Fibroblast of lung (primary cell): Measurements from ENCODE around the gene DNMT3A. TPM values are rescaled to one million over a fixed set of nuclear protein-coding genes. Genes with fewer than 3 reads are reported as not detected.

ENCODE experiments used
- DNase-seq, 2 donors: peaks; one replicate each; pipeline versions ENCODE4 v3.0.0 to v3.0.0-alpha.2; 2010; ENCODE audit warnings: low read depth in 2 of 2
- H2AFZ ChIP-seq: 2 replicates; pipeline ENCODE4 v1.5.1; 2012; ENCODE audit warnings: low read length, control low read depth, inconsistent platforms
- H3K27ac ChIP-seq: 2 replicates; pipeline ENCODE4 v1.5.1; 2011; ENCODE audit warnings: low read length, control low read depth; ENCODE audit not compliant: insufficient read depth
- H3K27me3 ChIP-seq: 2 replicates; pipeline ENCODE4 v1.5.1; 2011; ENCODE audit warnings: mild to moderate bottlenecking, low read length; ENCODE audit not compliant: control insufficient read depth, insufficient read depth
- H3K36me3 ChIP-seq: 2 replicates; pipeline ENCODE4 v1.5.1; 2011; ENCODE audit warnings: low read length; ENCODE audit not compliant: control insufficient read depth, insufficient read depth
- H3K4me1 ChIP-seq: 2 replicates; pipeline ENCODE4 v1.5.1; 2011; ENCODE audit warnings: low read length; ENCODE audit not compliant: control insufficient read depth, insufficient read depth; ENCODE audit errors: extremely low read depth
- H3K4me2 ChIP-seq: 2 replicates; pipeline ENCODE4 v1.5.1; 2011; ENCODE audit warnings: low read length, control low read depth; ENCODE audit not compliant: insufficient read depth; ENCODE audit errors: extremely low read depth
- H3K4me3 ChIP-seq, 4 experiments: fragments of 200-600 bp in 1 of 4; sonication (generic) in 1 of 4; replicated peaks in 1 of 4; 2 replicates each; pipeline ENCODE4 v1.5.1; 2011 to 2016; ENCODE audit warnings: low read length in 4 of 4, low read depth in 3 of 4, mild to moderate bottlenecking in 3 of 4, control low read depth in 2 of 4, inconsistent platforms in 1 of 4, mixed read lengths in 1 of 4; ENCODE audit not compliant: insufficient read depth in 1 of 4; ENCODE audit errors: control extremely low read depth in 1 of 4
- H3K79me2 ChIP-seq: 2 replicates; pipeline ENCODE4 v1.5.1; 2012; ENCODE audit warnings: mild to moderate bottlenecking, low read length, inconsistent platforms; ENCODE audit not compliant: control insufficient read depth, insufficient read depth
- H3K9ac ChIP-seq: 2 replicates; pipeline ENCODE4 v1.5.1; 2011; ENCODE audit warnings: mild to moderate bottlenecking, low read length, control low read depth; ENCODE audit not compliant: insufficient read depth
- H3K9me3 ChIP-seq: 2 replicates; pipeline ENCODE4 v1.5.1; 2012; ENCODE audit warnings: low read depth, low read length; ENCODE audit not compliant: control insufficient read depth, insufficient read depth
- H4K20me1 ChIP-seq: 2 replicates; pipeline ENCODE4 v1.5.1; 2011; ENCODE audit warnings: low read length; ENCODE audit not compliant: control insufficient read depth, insufficient read depth; ENCODE audit errors: extremely low read depth
- EZH2 ChIP-seq: IDR thresholded peaks from 2 replicates; pipeline ENCODE4 v1.5.1; 2012; ENCODE audit warnings: low read length, control low read depth, mild to moderate bottlenecking; ENCODE audit errors: missing control alignments
- polyA plus RNA-seq, 2 donors: library from polyadenylated mRNA; depleted of rRNA in 1 of 2; stranded (reverse) in 1 of 2; unstranded in 1 of 2; fragments of >200 nt; gene quantifications; 2 replicates each; pipeline ENCODE4 v1.2.1, GENCODE V29; 2011 to 2012; ENCODE audit warnings: missing spikeins in 1 of 2
- total RNA-seq: library from RNA; depleted of rRNA; stranded (reverse); fragments of >200 nt; gene quantifications from 2 replicates; pipeline ENCODE4 v1.2.1, GENCODE V29; 2014
- TF ChIP-seq, protein P1 (sequence below), 2 donors: IDR thresholded peaks in 1 of 2; conservative IDR thresholded peaks in 1 of 2; 1 replicate in 1 of 2; 2 replicates in 1 of 2; pipeline ENCODE4 v1.5.1; 2011 to 2012; ENCODE audit warnings: low read length in 2 of 2, control low read depth in 1 of 2, inconsistent platforms in 1 of 2, low read depth in 1 of 2, mild to moderate bottlenecking in 1 of 2

Gene DNMT3A
- total and polyA plus RNA-seq, 2 donors (not counting 1 experiment from before 2014, with no cell fraction given), result 3.6 to 19.7 TPM

DNA sequence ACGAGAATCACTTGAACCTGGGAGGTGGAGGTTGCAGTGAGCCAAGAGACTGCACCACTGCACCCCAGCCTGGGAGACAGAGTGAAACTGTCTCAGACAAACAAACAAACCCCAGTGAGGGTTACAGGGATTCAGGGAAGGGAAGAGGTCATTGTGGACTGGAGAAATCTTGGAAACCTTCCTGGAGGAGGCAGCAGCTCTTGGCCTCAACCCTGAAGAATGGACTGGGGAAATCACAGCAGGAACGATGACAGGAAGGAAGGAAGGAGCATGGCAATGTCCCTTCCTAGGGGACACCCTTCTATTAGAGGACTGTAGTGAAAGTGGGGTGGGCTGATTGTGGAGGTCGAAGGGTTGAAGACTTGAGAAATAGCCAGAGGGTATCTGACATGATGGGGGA, 72.5 kb downstream of the DNMT3A start:
- no peaks in the 10 kb centered on the region for H3K4me1 ChIP-seq
- no peak for DNase-seq
- no peak overlapping the region for H2AFZ ChIP-seq
- no peaks in the 10 kb centered on the region for H4K20me1 ChIP-seq
- no peak overlapping the region for H3K4me2 ChIP-seq
- no peaks in the 10 kb centered on the region for H3K27me3 ChIP-seq
- no peaks in the 10 kb centered on the region for H3K36me3 ChIP-seq
- TF ChIP-seq EZH2, result no peak
- TF ChIP-seq, protein P1, sequence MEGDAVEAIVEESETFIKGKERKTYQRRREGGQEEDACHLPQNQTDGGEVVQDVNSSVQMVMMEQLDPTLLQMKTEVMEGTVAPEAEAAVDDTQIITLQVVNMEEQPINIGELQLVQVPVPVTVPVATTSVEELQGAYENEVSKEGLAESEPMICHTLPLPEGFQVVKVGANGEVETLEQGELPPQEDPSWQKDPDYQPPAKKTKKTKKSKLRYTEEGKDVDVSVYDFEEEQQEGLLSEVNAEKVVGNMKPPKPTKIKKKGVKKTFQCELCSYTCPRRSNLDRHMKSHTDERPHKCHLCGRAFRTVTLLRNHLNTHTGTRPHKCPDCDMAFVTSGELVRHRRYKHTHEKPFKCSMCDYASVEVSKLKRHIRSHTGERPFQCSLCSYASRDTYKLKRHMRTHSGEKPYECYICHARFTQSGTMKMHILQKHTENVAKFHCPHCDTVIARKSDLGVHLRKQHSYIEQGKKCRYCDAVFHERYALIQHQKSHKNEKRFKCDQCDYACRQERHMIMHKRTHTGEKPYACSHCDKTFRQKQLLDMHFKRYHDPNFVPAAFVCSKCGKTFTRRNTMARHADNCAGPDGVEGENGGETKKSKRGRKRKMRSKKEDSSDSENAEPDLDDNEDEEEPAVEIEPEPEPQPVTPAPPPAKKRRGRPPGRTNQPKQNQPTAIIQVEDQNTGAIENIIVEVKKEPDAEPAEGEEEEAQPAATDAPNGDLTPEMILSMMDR (conservative IDR thresholded peaks at IDR 0.05 in 1 of 2, IDR thresholded peaks at IDR 0.05 in 1 of 2; ENCODE audit: low read depth in 1 of 2, low read length in 2 of 2), result no peak
- H3K27ac ChIP-seq, result no peak overlapping the region
- H3K4me3 ChIP-seq, result no peak overlapping the region
- no peaks in the 10 kb centered on the region for H3K79me2 ChIP-seq
- H3K9ac ChIP-seq, result no peak overlapping the region
- no peaks in the 10 kb centered on the region for H3K9me3 ChIP-seq

DNA sequence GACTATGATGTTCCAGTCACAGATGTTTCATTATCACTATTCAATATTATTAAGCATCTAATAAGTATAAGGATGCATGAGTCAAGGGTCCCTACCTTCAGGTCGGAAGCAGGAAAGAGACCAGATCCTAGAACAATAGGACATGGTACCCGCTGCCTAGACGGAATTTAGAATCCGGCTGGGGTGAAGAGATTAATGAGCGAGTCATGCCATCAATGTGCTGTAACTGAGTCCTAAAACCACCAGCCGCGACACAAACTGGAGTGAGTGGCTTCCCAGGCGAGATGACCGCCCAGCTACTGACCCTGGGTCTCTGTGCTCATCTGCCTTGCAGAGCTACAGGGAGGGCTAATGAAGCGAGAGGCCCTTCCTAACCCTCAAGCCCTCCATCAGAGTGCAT, 73.6 kb downstream of the DNMT3A start:
- no peak overlapping the region for H2AFZ ChIP-seq

DNA sequence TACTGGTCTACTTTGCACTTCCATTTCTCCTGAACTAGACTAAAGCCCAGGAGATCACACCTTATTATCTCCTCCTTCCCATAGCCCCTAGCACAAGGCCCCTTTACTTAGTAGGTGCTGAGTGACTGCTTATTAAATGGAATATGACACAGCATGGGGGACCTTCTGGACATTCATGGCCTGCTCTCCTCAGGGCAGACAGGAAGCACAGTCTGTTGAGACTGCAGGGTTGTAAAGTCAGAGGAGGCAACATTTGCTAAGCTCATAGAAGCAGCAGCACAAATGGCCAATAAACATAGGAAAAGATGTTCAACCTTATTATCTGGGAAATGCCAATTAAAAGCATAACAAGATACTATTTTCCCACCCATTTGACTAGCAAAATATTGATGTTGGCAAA, 75.3 kb downstream of the DNMT3A start:
- Histone ChIP-seq H3K79me2 (no peaks in the 10 kb centered on the region), H3K27ac (no peak overlapping the region), H3K9ac (no peak overlapping the region), H4K20me1 (no peaks in the 10 kb centered on the region), H2AFZ (no peak overlapping the region), H3K36me3 (no peaks in the 10 kb centered on the region), H3K4me2 (no peak overlapping the region), H3K4me1 (no peaks in the 10 kb centered on the region), H3K9me3 (no peaks in the 10 kb centered on the region), H3K27me3 (no peaks in the 10 kb centered on the region), H3K4me3 (no peak overlapping the region)
- no peak for DNase-seq
- TF ChIP-seq EZH2, result no peak
- TF ChIP-seq, protein P1 (conservative IDR thresholded peaks at IDR 0.05 in 1 of 2, IDR thresholded peaks at IDR 0.05 in 1 of 2; ENCODE audit: low read depth in 1 of 2, low read length in 2 of 2), result no peak

More for the DNA sequence above, 73.6 kb downstream of the DNMT3A start:
- H3K4me3 ChIP-seq, result no peak overlapping the region
- H3K27ac ChIP-seq, result no peak overlapping the region
- H3K4me2 ChIP-seq, result no peak overlapping the region
- H3K9me3 ChIP-seq, result no peaks in the 10 kb centered on the region
- H3K79me2 ChIP-seq, result no peaks in the 10 kb centered on the region
- no peak overlapping the region for H3K9ac ChIP-seq
- DNase-seq, result no peak
- H3K27me3 ChIP-seq, result no peaks in the 10 kb centered on the region
- no peak for TF ChIP-seq EZH2
- H3K36me3 ChIP-seq, result no peaks in the 10 kb centered on the region
- H3K4me1 ChIP-seq, result no peaks in the 10 kb centered on the region
- no peaks in the 10 kb centered on the region for H4K20me1 ChIP-seq
